Superior temporal gyrus (tissue), 1 donor: ENCODE data around the gene DNASE2.

Experiments used
- DNase-seq: peaks from one replicate; pipeline ENCODE4 v3.0.0-alpha.2; 2016; ENCODE audit errors: extremely low spot score

Gene DNASE2

GRCh38 chr19:12886969-12887747, 5.9 kb upstream of the DNASE2 start, which contains the start of gene KLF1:
KLF1 (minus strand) TSS chr19:12887201; CDS start chr19:12887140, 61 bp downstream.
- no peak for DNase-seq

GRCh38 chr19:12886651-12886968, 5.4 kb upstream of the DNASE2 start:
- no peak for DNase-seq

- no peak for DNase-seq
Measured at GRCh38 chr19:12885749-12886650, 4.8 kb upstream of the DNASE2 start.

GRCh38 chr19:12884926-12885748, 3.9 kb upstream of the DNASE2 start:
- DNase-seq: peak; percentile 56

GRCh38 chr19:12884627-12884925, 3.3 kb upstream of the DNASE2 start:
- no peak for DNase-seq

GRCh38 chr19:12884202-12884601, 3.0 kb upstream of the DNASE2 start:
- DNase-seq: no peak

- no peak for DNase-seq
Measured at GRCh38 chr19:12882589-12882988, 1.3 kb upstream of the DNASE2 start.

GRCh38 chr19:12880551-12881171, 588 bp downstream of the DNASE2 start:
- DNase-seq: no peak

- DNase-seq: no peak
Measured at GRCh38 chr19:12875086-12875485, 6.2 kb downstream of the DNASE2 start.

- DNase-seq: no peak
Measured at GRCh38 chr19:12873891-12874745, 7.1 kb downstream of the DNASE2 start.

GRCh38 chr19:12872941-12873890, 8.0 kb downstream of the DNASE2 start:
- no peak for DNase-seq

- no peak for DNase-seq
Measured at GRCh38 chr19:12872255-12872654, 9.0 kb downstream of the DNASE2 start.

- no peak for DNase-seq
Measured at GRCh38 chr19:12871681-12872080, 9.6 kb downstream of the DNASE2 start.

- DNase-seq: no peak
Measured at GRCh38 chr19:12868540-12869112, 12.6 kb downstream of the DNASE2 start.

- DNase-seq: no peak
Measured at GRCh38 chr19:12867120-12868099, 13.8 kb downstream of the DNASE2 start.

GRCh38 chr19:12866416-12867119, 14.7 kb downstream of the DNASE2 start:
- DNase-seq: no peak

GRCh38 chr19:12865746-12866415, 15.4 kb downstream of the DNASE2 start:
- no peak for DNase-seq
